ENCODE results near the gene KLHL36.
A peak's percentile ranks its signal among the peaks of the same experiment; 100 is the strongest.

The KLHL36 gene

DNA sequence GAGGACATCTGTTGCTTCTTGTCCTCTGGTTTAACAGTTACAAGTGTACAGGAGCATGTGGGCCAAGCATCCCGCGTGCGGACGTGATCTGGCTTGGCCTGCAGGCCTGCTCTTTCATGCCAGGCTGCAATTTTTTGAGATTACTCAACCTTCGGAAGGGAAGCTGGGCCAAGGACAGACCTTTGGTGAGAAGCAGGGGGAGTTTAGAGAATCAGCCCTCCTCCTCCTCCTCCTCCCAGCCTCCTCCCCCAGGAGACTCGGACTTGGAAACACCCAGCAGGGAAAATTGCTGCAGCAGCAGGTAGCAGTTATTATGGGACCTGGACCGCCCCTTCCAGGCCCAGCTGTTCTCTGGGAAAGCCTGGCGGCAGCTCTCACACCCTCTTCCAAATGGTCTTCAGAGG lies 5.1 kb upstream of the KLHL36 start:
- peak; percentile 64 for DNase-seq (ENCODE audit: low read depth, low spot score)
- H3K4me3 ChIP-seq (ENCODE audit: low read depth, low read length) = no peak overlapping the region
- TF ChIP-seq CTCF (IDR thresholded peaks at IDR 0.05; ENCODE audit: insufficient read depth, low read length, missing control alignments) = no peak
- CTCF ChIA-PET = interaction anchor here (0.6 to 4.3 kb wide), 9 partner anchors 21 to 429 kb away, joined by 3 to 38 read pairs (median 7); partner anchors contain the start of gene MEAK7
- POLR2A ChIA-PET = no interaction called here

DNA sequence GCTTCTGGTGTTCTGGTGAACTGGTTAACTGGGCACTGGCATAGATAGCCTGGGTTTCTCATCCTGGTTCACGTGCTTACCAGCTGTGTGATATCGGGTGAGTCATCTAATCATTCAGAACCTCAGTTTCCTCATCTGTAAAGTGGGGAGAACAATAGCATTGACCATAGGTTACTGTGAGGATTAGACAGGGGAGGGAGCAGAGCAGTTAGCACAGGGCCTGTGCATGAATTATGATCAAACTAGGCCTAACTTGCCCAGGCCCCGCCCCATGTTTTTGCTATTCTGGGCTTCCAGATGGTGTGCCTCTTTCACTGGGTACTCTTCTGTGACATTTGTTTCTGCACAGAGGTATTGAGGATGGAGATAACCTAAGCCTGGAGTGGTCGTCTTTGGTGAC lies 4.6 kb upstream of the KLHL36 start:
- no peak for TF ChIP-seq CTCF (IDR thresholded peaks at IDR 0.05; ENCODE audit: insufficient read depth, low read length, missing control alignments)
- ChIA-PET POLR2A (no interaction called here), CTCF (interaction anchor here (1.0 to 5.0 kb wide), 9 partner anchors 22 to 138 kb away, joined by 3 to 38 read pairs (median 15); partner anchors contain the start of gene MEAK7)
- no peak for DNase-seq (ENCODE audit: low read depth, low spot score)
- H3K4me3 ChIP-seq (ENCODE audit: low read depth, low read length) = no peak overlapping the region

- ChIA-PET POLR2A (interaction anchor here (1.2 kb wide), 1 partner anchor 32 kb away, joined by 3 read pairs; no protein-coding TSS in a partner anchor), CTCF (interaction anchor here (0.8 to 5.0 kb wide), 8 partner anchors 14 to 143 kb away, joined by 3 to 30 read pairs (median 19); no protein-coding TSS in a partner anchor)
- peak overlapping the region; percentile 68 for H3K4me3 ChIP-seq (ENCODE audit: low read depth, low read length)
- no peak for TF ChIP-seq CTCF (IDR thresholded peaks at IDR 0.05; ENCODE audit: insufficient read depth, low read length, missing control alignments)
- DNase-seq (ENCODE audit: low read depth, low spot score) = no peak
Observed at GRCh38 chr16:84648595-84649510, 542 bp downstream of the KLHL36 start.

DNA sequence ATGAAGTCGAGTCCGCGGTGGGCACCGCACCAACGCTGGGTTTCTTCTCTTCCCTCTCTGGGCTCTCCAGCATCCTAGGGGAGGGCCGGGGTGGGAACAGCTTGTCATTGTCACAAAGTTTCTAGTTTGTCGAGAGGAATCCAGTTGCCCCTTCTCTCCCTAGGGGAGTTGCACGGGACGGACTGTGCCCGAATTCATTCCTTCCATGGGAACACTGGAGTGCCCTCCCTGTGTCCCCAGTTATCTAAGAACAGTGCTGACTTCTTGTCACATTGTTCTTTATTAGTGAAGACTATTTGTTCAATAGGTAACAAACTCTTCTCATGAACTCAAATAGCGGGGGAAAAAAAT lies 1.2 kb downstream of the KLHL36 start:
- CTCF ChIA-PET = interaction anchor here (3.1 to 4.6 kb wide), 4 partner anchors 23 to 90 kb away, joined by 19 to 23 read pairs (median 20); no protein-coding TSS in a partner anchor
- POLR2A ChIA-PET = no interaction called here
- no peak for TF ChIP-seq CTCF (IDR thresholded peaks at IDR 0.05; ENCODE audit: insufficient read depth, low read length, missing control alignments)
- H3K4me3 ChIP-seq (ENCODE audit: low read depth, low read length) = peak overlapping the region; percentile 68
- DNase-seq (ENCODE audit: low read depth, low spot score) = no peak

- CTCF ChIA-PET = interaction anchor here (0.9 to 4.6 kb wide), 7 partner anchors 12 to 139 kb away, joined by 3 to 23 read pairs (median 19); no protein-coding TSS in a partner anchor
- no peak for TF ChIP-seq CTCF (IDR thresholded peaks at IDR 0.05; ENCODE audit: insufficient read depth, low read length, missing control alignments)
- POLR2A ChIA-PET = no interaction called here
- H3K4me3 ChIP-seq (ENCODE audit: low read depth, low read length) = peak overlapping the region; percentile 20; the same call in 1 of the 2 replicates
- DNase-seq (ENCODE audit: low read depth, low spot score) = peak; percentile 58
Observed at GRCh38 chr16:84650062-84650991, 2.0 kb downstream of the KLHL36 start.
